K562 (cell line): ENCODE results near the gene RIC8B. TPM values are rescaled to one million over a fixed set of nuclear protein-coding genes. Genes with fewer than 3 reads are reported as not detected.

Source experiments
- ATAC-seq: fragments of 200-7000 bp; cut with Tn5 transposase; 3 replicates; pipeline ENCODE4 v1.9.1; 2020; ENCODE audit warnings: moderate library complexity
- BruUV-seq: library from RNA; stranded (reverse); fragments of 400-500 nt; replicated peaks from 2 replicates; lab custom pipeline; 2021; lab: Mats Ljungman, UMichigan
- CTCF ChIA-PET: fragments of 300-600 bp; formaldehyde crosslinking; extraction: SDS; loops from one replicate; lab custom pipeline; 2021; ENCODE audit warnings: low intra/inter-chr PET ratio; lab: Yijun Ruan, JAX
- POLR2A ChIA-PET: fragments of 300-600, 350-650 bp; sonication (Branson Sonifier 250); formaldehyde crosslinking; extraction: SDS; loops from one replicate; lab custom pipeline; 2021; ENCODE audit warnings: antibody characterized with exemption, inconsistent platforms; lab: Yijun Ruan, JAX
- DNase-seq, 4 experiments: peaks; one replicate each; pipeline versions ENCODE4 v3.0.0 to v3.0.0-alpha.2; 2011 to 2018; ENCODE audit warnings: low spot score in 3 of 4, mixed read lengths in 3 of 4; ENCODE audit errors: extremely low read depth in 1 of 4
- FAIRE-seq: peaks from 2 replicates; lab custom pipeline; 2011; peaks lifted over from hg19 to GRCh38; lab: Jason Lieb, UNC
- H2AFZ ChIP-seq: 2 replicates; pipeline ENCODE4 v1.6.0; 2011; ENCODE audit warnings: low read depth, low read length, control low read depth, inconsistent platforms
- H3K27ac ChIP-seq: fragments of 200-600 bp; 3 replicates; pipeline ENCODE4 v1.8.0; 2011; ENCODE audit warnings: low read depth, mild to moderate bottlenecking, control low read depth, inconsistent platforms, low read length, moderate library complexity, mixed read lengths; ENCODE audit errors: extremely low read depth
- H3K27me3 ChIP-seq, 2 experiments: fragments of 300-600 bp in 1 of 2; 2 replicates in 1 of 2; 3 replicates in 1 of 2; pipeline versions ENCODE4 v1.6.0 to v1.8.0; 2011; ENCODE audit warnings: inconsistent platforms in 2 of 2, low read length in 2 of 2, mild to moderate bottlenecking in 1 of 2, mixed read lengths in 1 of 2, moderate library complexity in 1 of 2; ENCODE audit not compliant: control insufficient read depth in 2 of 2, insufficient read depth in 2 of 2
- H3K36me3 ChIP-seq: fragments of 300-600 bp; 3 replicates; pipeline ENCODE4 v1.8.0; 2011; ENCODE audit warnings: mild to moderate bottlenecking, low read length, inconsistent platforms; ENCODE audit not compliant: control insufficient read depth, insufficient read depth
- H3K4me1 ChIP-seq, 2 experiments: fragments of 200-600 bp in 1 of 2; replicated peaks in 1 of 2; 2 replicates in 1 of 2; 3 replicates in 1 of 2; pipeline versions ENCODE4 v1.5.1 to v1.8.0; 2011; ENCODE audit warnings: inconsistent platforms in 2 of 2, low read length in 2 of 2, mild to moderate bottlenecking in 1 of 2, mixed read lengths in 1 of 2, moderate library complexity in 1 of 2; ENCODE audit not compliant: control insufficient read depth in 2 of 2, insufficient read depth in 2 of 2
- H3K4me2 ChIP-seq: 2 replicates; pipeline ENCODE4 v1.6.1; 2011; ENCODE audit warnings: low read length, control low read depth, inconsistent platforms, mixed read lengths; ENCODE audit not compliant: insufficient read depth
- H3K4me3 ChIP-seq: fragments of 200-600 bp; sonication (generic), shearing (Covaris generic); 2 replicates; pipeline ENCODE4 v1.5.1; 2016; ENCODE audit warnings: control low read depth, inconsistent platforms
- H3K79me2 ChIP-seq: fragments of 200-600 bp; 3 replicates; pipeline ENCODE4 v1.8.0; 2011; ENCODE audit warnings: low read length, inconsistent platforms; ENCODE audit not compliant: control insufficient read depth, insufficient read depth
- H3K9ac ChIP-seq, 2 experiments: 2 replicates each; pipeline versions ENCODE4 v1.6.0 to v1.6.1; 2011; ENCODE audit warnings: low read depth in 2 of 2, low read length in 2 of 2, control low read depth in 1 of 2, inconsistent platforms in 1 of 2, mild to moderate bottlenecking in 1 of 2, mixed read lengths in 1 of 2; ENCODE audit not compliant: insufficient read depth in 1 of 2
- H3K9me1 ChIP-seq: one replicate; pipeline ENCODE4 v1.6.0; 2011; ENCODE audit warnings: inconsistent platforms, mild to moderate bottlenecking, low read length, moderate library complexity; ENCODE audit not compliant: control insufficient read depth, insufficient read depth
- H3K9me3 ChIP-seq: replicated peaks from 2 replicates; pipeline ENCODE4 v1.5.1; 2011; ENCODE audit warnings: low read depth, low read length, inconsistent platforms; ENCODE audit not compliant: control insufficient read depth, insufficient read depth
- H4K20me1 ChIP-seq: replicated peaks from 2 replicates; pipeline ENCODE4 v1.6.1; 2011; ENCODE audit warnings: low read length, inconsistent platforms, mixed read lengths; ENCODE audit not compliant: control insufficient read depth, insufficient read depth
- ARNT ChIP-seq, 2 experiments: fragments of 450-650 bp; IDR thresholded peaks; 2 replicates each; pipeline ENCODE4 v1.6.1; 2016; ENCODE audit warnings: mild to moderate bottlenecking in 1 of 2
- ASH1L ChIP-seq: fragments of 450-650 bp; IDR thresholded peaks from 2 replicates; pipeline ENCODE4 v1.6.1; 2018; ENCODE audit warnings: borderline replicate concordance, mild to moderate bottlenecking, low read depth; ENCODE audit not compliant: partially characterized antibody
- ATF7 ChIP-seq: fragments of 450-650 bp; IDR thresholded peaks from 2 replicates; pipeline ENCODE4 v1.7.1; 2014; ENCODE audit warnings: mild to moderate bottlenecking, moderate library complexity
- ELF1 ChIP-seq: fragments of 200-800 bp; sonication (Bioruptor generic); IDR thresholded peaks from 2 replicates; pipeline ENCODE4 v1.6.1; 2016; ENCODE audit warnings: missing genetic modification characterization, missing compliant biosample characterization
- KLF16 ChIP-seq: IDR thresholded peaks from 2 replicates; pipeline ENCODE4 v1.6.1; 2016; ENCODE audit warnings: antibody characterized with exemption
- LEF1 ChIP-seq: fragments of 450-650 bp; IDR thresholded peaks from 2 replicates; pipeline ENCODE4 v1.6.1; 2016; ENCODE audit warnings: mild to moderate bottlenecking
- NELFE ChIP-seq: IDR thresholded peaks from 2 replicates; pipeline ENCODE4 v1.6.1; 2011; ENCODE audit warnings: mild to moderate bottlenecking; ENCODE audit not compliant: insufficient read depth, insufficient read length
- OTX1 ChIP-seq: fragments of 450-650 bp; formaldehyde crosslinking; IDR thresholded peaks from 2 replicates; pipeline ENCODE4 v1.4.0; 2022; ENCODE audit warnings: mild to moderate bottlenecking
- WGBS: fragments of 100-300 bp; shearing (Covaris generic); methylation state at CpG from one replicate; pipeline ENCODE4 v1.1.6; 2016; ENCODE audit warnings: low coverage, mixed read lengths; ENCODE audit not compliant: insufficient coverage; ENCODE audit errors: missing lambda C conversion rate; 5-methylcytosine and 5-hydroxymethylcytosine counted together
- in situ Hi-C: fragments of 300-500 bp; cut with MboI; formaldehyde crosslinking; loops from 4 replicates; pipeline ENCODE4 v1.15.0; 2018; ENCODE audit warnings: inconsistent platforms, mixed read lengths
- intact Hi-C: fragments of 100-400 bp; cut with micrococcal nuclease; formaldehyde crosslinking; loops from 2 replicates; pipeline ENCODE4 v1.14.2; 2022
- polyA plus RNA-seq, 8 experiments: library from polyadenylated mRNA; depleted of rRNA in 4 of 8; stranded (reverse) in 5 of 8; unstranded in 3 of 8; fragments of >200 nt; fragmentation: Nextera tagmentation in 2 of 8; fragmentation: Illumina TruSeq in 1 of 8; extraction: Ambion mirVana in 2 of 8; extraction: Trizol in 1 of 8; gene quantifications; 2 replicates each; pipeline versions ENCODE4 v1.2.1 to v1.2.3, GENCODE V29; 2011 to 2014; ENCODE audit warnings: inconsistent platforms in 1 of 8, missing spikeins in 1 of 8
- total RNA-seq, 7 experiments: library from RNA; depleted of rRNA in 6 of 7; stranded (reverse); fragments of >200 nt in 6 of 7; fragmentation: Illumina TruSeq in 2 of 7; extraction: Trizol in 2 of 7; gene quantifications; 2 replicates each; pipeline versions ENCODE4 v1.2.1 to v1.2.3, GENCODE V29; 2011 to 2021; ENCODE audit warnings: low replicate concordance in 1 of 7
- TF ChIP-seq, protein P1 (sequence below): IDR thresholded peaks from 2 replicates; pipeline ENCODE4 v1.6.1; 2011; ENCODE audit not compliant: insufficient read length; ENCODE audit errors: extremely low read depth
- TF ChIP-seq, protein P2 (sequence below): fragments of 450-650 bp; formaldehyde crosslinking; IDR thresholded peaks from 2 replicates; pipeline ENCODE4 v1.4.0; 2022; ENCODE audit warnings: mild to moderate bottlenecking, moderate library complexity
- TF ChIP-seq, protein P3 (sequence below): sonication (generic); formaldehyde crosslinking; IDR thresholded peaks from 2 replicates; pipeline ENCODE4 v1.8.0; 2022; ENCODE audit warnings: mild to moderate bottlenecking, low read depth, missing genetic modification reagents
- TF ChIP-seq, protein P4 (sequence below), 2 experiments: fragments of 150-350 bp in 1 of 2; IDR thresholded peaks; 2 replicates each; pipeline ENCODE4 v1.6.1; 2012 to 2016; ENCODE audit warnings: low read depth in 2 of 2, low read length in 2 of 2, mild to moderate bottlenecking in 1 of 2, moderate library complexity in 1 of 2

RIC8B gene
- total and polyA plus RNA-seq, 9 of the 15 experiments (the other 6 are each of a cell fraction or from before 2014, with no cell fraction given), result 0.92 to 8.1 (median 4.8) TPM

DNA sequence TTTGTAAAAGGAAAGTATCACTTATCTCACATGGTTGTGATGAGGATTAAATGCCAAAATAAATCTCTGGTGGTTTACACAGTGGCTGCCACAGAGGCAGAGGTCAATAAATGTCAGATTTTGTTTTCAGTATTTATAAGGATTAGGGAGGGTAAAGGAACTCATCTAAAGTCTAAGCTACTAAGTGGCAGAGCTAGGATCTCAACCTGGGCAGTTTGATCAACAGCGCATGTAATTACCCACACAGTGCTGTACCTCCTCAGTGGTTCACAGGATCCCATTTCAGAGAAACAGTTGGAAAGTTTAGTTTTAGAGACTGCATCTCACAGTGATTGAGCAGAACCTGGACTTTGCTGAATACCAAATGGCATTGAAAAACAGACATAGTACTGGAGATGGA, 44.9 kb upstream of the RIC8B start:
- H3K79me2 ChIP-seq, result no peaks in the 10 kb centered on the region
- H4K20me1 ChIP-seq, result no peaks in the 10 kb centered on the region
- 71% methylated on average over 1 of the region's 1 CpG for WGBS
- no peaks in the 10 kb centered on the region for H3K9me1 ChIP-seq
- no peak overlapping the region for H2AFZ ChIP-seq
- TF ChIP-seq NELFE (no peak), ASH1L (no peak), ATF7 (no peak), ARNT (IDR thresholded peaks at IDR 0.05) (no peak), ELF1 (tag) (no peak), LEF1 (no peak), KLF16 (no peak), OTX1 (CRISPR knock-in tag) (no peak)
- TF ChIP-seq, protein P1, sequence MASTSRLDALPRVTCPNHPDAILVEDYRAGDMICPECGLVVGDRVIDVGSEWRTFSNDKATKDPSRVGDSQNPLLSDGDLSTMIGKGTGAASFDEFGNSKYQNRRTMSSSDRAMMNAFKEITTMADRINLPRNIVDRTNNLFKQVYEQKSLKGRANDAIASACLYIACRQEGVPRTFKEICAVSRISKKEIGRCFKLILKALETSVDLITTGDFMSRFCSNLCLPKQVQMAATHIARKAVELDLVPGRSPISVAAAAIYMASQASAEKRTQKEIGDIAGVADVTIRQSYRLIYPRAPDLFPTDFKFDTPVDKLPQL, result no peak
- TF ChIP-seq, protein P2, sequence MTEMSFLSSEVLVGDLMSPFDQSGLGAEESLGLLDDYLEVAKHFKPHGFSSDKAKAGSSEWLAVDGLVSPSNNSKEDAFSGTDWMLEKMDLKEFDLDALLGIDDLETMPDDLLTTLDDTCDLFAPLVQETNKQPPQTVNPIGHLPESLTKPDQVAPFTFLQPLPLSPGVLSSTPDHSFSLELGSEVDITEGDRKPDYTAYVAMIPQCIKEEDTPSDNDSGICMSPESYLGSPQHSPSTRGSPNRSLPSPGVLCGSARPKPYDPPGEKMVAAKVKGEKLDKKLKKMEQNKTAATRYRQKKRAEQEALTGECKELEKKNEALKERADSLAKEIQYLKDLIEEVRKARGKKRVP, result no peak
- TF ChIP-seq, protein P3, sequence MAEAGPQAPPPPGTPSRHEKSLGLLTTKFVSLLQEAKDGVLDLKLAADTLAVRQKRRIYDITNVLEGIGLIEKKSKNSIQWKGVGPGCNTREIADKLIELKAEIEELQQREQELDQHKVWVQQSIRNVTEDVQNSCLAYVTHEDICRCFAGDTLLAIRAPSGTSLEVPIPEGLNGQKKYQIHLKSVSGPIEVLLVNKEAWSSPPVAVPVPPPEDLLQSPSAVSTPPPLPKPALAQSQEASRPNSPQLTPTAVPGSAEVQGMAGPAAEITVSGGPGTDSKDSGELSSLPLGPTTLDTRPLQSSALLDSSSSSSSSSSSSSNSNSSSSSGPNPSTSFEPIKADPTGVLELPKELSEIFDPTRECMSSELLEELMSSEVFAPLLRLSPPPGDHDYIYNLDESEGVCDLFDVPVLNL (CRISPR knock-in tag), result no peak
- TF ChIP-seq, protein P4, sequence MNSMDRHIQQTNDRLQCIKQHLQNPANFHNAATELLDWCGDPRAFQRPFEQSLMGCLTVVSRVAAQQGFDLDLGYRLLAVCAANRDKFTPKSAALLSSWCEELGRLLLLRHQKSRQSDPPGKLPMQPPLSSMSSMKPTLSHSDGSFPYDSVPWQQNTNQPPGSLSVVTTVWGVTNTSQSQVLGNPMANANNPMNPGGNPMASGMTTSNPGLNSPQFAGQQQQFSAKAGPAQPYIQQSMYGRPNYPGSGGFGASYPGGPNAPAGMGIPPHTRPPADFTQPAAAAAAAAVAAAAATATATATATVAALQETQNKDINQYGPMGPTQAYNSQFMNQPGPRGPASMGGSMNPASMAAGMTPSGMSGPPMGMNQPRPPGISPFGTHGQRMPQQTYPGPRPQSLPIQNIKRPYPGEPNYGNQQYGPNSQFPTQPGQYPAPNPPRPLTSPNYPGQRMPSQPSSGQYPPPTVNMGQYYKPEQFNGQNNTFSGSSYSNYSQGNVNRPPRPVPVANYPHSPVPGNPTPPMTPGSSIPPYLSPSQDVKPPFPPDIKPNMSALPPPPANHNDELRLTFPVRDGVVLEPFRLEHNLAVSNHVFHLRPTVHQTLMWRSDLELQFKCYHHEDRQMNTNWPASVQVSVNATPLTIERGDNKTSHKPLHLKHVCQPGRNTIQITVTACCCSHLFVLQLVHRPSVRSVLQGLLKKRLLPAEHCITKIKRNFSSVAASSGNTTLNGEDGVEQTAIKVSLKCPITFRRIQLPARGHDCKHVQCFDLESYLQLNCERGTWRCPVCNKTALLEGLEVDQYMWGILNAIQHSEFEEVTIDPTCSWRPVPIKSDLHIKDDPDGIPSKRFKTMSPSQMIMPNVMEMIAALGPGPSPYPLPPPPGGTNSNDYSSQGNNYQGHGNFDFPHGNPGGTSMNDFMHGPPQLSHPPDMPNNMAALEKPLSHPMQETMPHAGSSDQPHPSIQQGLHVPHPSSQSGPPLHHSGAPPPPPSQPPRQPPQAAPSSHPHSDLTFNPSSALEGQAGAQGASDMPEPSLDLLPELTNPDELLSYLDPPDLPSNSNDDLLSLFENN (IDR thresholded peaks at IDR 0.05; ENCODE audit: low read depth in 2 of 2, low read length in 2 of 2), result no peak
- peaks cover 12 to 17% of the 10 kb centered on the region in 2 experiments for H3K27me3 ChIP-seq
- ChIA-PET POLR2A (interaction anchor here (1.2 kb wide), 1 partner anchor 36 kb away, joined by 4 read pairs; no protein-coding TSS in a partner anchor), CTCF (no interaction called here)
- no peak overlapping the region for H3K4me3 ChIP-seq
- ATAC-seq (no peak), DNase-seq (no peak), FAIRE-seq (no peak)
- H3K27ac ChIP-seq, result no peak overlapping the region
- no peak overlapping the region for H3K9ac ChIP-seq
- no peak overlapping the region for H3K4me2 ChIP-seq
- H3K9me3 ChIP-seq, result no peaks in the 10 kb centered on the region
- no peaks in the 10 kb centered on the region for H3K4me1 ChIP-seq
- no peaks in the 10 kb centered on the region for H3K36me3 ChIP-seq
- in situ Hi-C loops (no loop called here), intact Hi-C loops (loop anchor here (10.0 kb wide), 1 partner anchor 185 kb away; no protein-coding TSS in a partner anchor)
- BruUV-seq, result no TSS peak
